Measurements from ENCODE around the gene STAT4.

The STAT4 gene

GRCh38 chr2:191144217-191144616 lies 6.6 kb downstream of the STAT4 start:
- no peak for DNase-seq

GRCh38 chr2:191143791-191144190 lies 7.0 kb downstream of the STAT4 start:
- no peak for DNase-seq

- no peak for DNase-seq
Measured at GRCh38 chr2:191128911-191129304, 21.9 kb downstream of the STAT4 start.

- DNase-seq: no peak
Measured at GRCh38 chr2:191128172-191128910, 22.5 kb downstream of the STAT4 start.

- no peak for DNase-seq
Measured at GRCh38 chr2:191127235-191127634, 23.6 kb downstream of the STAT4 start.

- DNase-seq: no peak
Measured at GRCh38 chr2:191126386-191127085, 24.3 kb downstream of the STAT4 start.

- DNase-seq: no peak
Measured at GRCh38 chr2:191125646-191126045, 25.1 kb downstream of the STAT4 start.

- DNase-seq: no peak
Measured at GRCh38 chr2:191122638-191123294, 28.0 kb downstream of the STAT4 start.

- no peak for DNase-seq
Measured at GRCh38 chr2:191117341-191117740, 33.5 kb downstream of the STAT4 start.

GRCh38 chr2:191115804-191116203 lies 35.0 kb downstream of the STAT4 start:
- DNase-seq: no peak

- peak; percentile 1 to 7 (median 2) for DNase-seq
Measured at GRCh38 chr2:191115391-191115790, 35.4 kb downstream of the STAT4 start.

- DNase-seq: peak in 1 of 4 experiments; percentile 4
Measured at GRCh38 chr2:191114403-191114886, 36.3 kb downstream of the STAT4 start.

- no peak for DNase-seq
Measured at GRCh38 chr2:191113761-191114160, 37.0 kb downstream of the STAT4 start.

- no peak for DNase-seq
Measured at GRCh38 chr2:191112448-191112901, 38.3 kb downstream of the STAT4 start.

- DNase-seq: no peak
Measured at GRCh38 chr2:191109888-191110287, 40.9 kb downstream of the STAT4 start.

- DNase-seq: no peak
Measured at GRCh38 chr2:191108331-191108730, 42.5 kb downstream of the STAT4 start.

GRCh38 chr2:191105082-191105481 lies 45.7 kb downstream of the STAT4 start:
- DNase-seq: no peak

GRCh38 chr2:191103774-191104173 lies 47.0 kb downstream of the STAT4 start:
- no peak for DNase-seq

- no peak for DNase-seq
Measured at GRCh38 chr2:191100216-191100615, 50.6 kb downstream of the STAT4 start.

- DNase-seq: no peak
Measured at GRCh38 chr2:191087311-191087710, 63.5 kb downstream of the STAT4 start.

- DNase-seq: no peak
Measured at GRCh38 chr2:191086706-191087105, 64.1 kb downstream of the STAT4 start.

GRCh38 chr2:191083540-191083939 lies 67.3 kb downstream of the STAT4 start:
- DNase-seq: no peak

GRCh38 chr2:191082321-191082720 lies 68.5 kb downstream of the STAT4 start:
- no peak for DNase-seq
